Thymus (tissue), 11 donors: ENCODE data around the gene TIMM23. TPM values are rescaled to one million over a fixed set of nuclear protein-coding genes. Genes with fewer than 3 reads are reported as not detected.

ENCODE experiments used
- DNase-seq, 9 donors: peaks; one replicate each; pipeline ENCODE4 v3.0.0-alpha.2; 2013; ENCODE audit warnings: low spot score in 9 of 9, low read depth in 6 of 9, missing footprints in 1 of 9
- H3K27ac ChIP-seq, 2 donors: one replicate each; pipeline ENCODE4 v1.5.1; 2013; ENCODE audit warnings: control low read depth in 1 of 2, low read depth in 1 of 2, low read length in 1 of 2, mild to moderate bottlenecking in 1 of 2, moderate library complexity in 1 of 2
- H3K27me3 ChIP-seq, 2 donors: one replicate each; pipeline ENCODE4 v1.5.1; 2013; ENCODE audit warnings: low read length in 1 of 2; ENCODE audit not compliant: control insufficient read depth in 2 of 2, insufficient read depth in 1 of 2
- H3K36me3 ChIP-seq, 2 donors: one replicate each; pipeline ENCODE4 v1.5.1; 2013; ENCODE audit warnings: low read length in 1 of 2, mild to moderate bottlenecking in 1 of 2, moderate library complexity in 1 of 2; ENCODE audit not compliant: control insufficient read depth in 2 of 2, insufficient read depth in 2 of 2
- H3K4me1 ChIP-seq, 2 donors: one replicate each; pipeline ENCODE4 v1.5.1; 2013; ENCODE audit warnings: low read length in 2 of 2; ENCODE audit not compliant: control insufficient read depth in 2 of 2, insufficient read depth in 2 of 2
- H3K4me3 ChIP-seq, 2 donors: one replicate each; pipeline ENCODE4 v1.5.1; 2013; ENCODE audit warnings: low read length in 2 of 2, control low read depth in 1 of 2, mild to moderate bottlenecking in 1 of 2
- H3K9me3 ChIP-seq, 2 donors: one replicate each; pipeline ENCODE4 v1.5.1; 2013; ENCODE audit warnings: low read length in 1 of 2, mild to moderate bottlenecking in 1 of 2; ENCODE audit not compliant: control insufficient read depth in 2 of 2, insufficient read depth in 1 of 2
- WGBS: extraction: QIAGEN DNeasy Blood & Tissue Kit; methylation state at CpG from one replicate; pipeline ENCODE4 v1.1.7; 2013; 5-methylcytosine and 5-hydroxymethylcytosine counted together
- polyA plus RNA-seq: library from polyadenylated mRNA; stranded (reverse); fragments of 200-250 nt; gene quantifications from one replicate; pipeline ENCODE4 v1.2.3, GENCODE V29; 2013
- total RNA-seq: library from RNA; stranded (reverse); fragments of 120-200 nt; gene quantifications from one replicate; pipeline ENCODE4 v1.2.4, GENCODE V29; 2013
- donor health status: healthy.

The TIMM23 gene
- total and polyA plus RNA-seq, 2 donors: 64.1 to 66.4 TPM

DNA sequence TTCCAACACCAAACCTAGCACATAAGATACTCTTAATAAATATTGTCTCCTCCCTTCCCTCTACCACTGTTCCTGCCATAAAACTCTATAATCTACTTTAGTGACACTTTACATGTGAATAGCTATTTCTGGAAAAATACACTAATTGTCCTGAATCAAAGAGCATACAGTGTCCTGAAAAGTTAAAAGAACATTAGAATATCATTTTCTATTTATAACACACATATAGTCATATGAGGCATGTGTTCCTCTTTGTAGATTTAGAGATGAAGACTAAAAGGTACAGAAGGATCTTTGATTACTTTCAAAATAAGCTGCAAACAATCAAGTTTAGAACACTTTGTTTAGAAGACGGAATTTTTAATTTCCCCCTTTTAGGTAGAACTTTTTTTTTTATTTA is 44.5 kb downstream of the TIMM23 start:
- Histone ChIP-seq H3K4me3 (no peak overlapping the region), H3K27ac (no peak overlapping the region), H3K4me1 (peaks cover 6 to 18% of the 10 kb centered on the region in 2 donors), H3K27me3 (no peaks in the 10 kb centered on the region), H3K36me3 (peaks cover 23 to 45% of the 10 kb centered on the region in 2 donors), H3K9me3 (no peaks in the 10 kb centered on the region)
- WGBS: 99% methylated on average over 1 of the region's 1 CpG
- DNase-seq: no peak

DNA sequence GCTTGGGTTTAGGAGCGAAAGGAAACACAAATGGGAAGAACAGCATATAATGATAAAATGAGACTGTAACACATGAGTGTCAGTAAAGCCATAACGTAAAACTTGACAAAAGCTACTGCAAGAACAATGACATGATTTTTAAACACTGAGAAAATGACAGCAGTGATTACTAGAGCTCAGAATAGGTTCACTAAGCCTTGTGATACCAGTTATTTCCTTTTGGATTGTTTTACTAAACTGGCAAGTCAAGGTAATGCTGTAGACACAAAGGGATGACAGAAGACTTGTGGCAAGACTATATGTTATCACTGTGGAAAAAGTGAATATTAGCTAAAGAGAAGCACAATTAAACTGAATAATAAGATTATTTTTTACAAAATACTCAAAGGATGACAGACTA is 45.4 kb downstream of the TIMM23 start:
- WGBS: 96% methylated on average over 2 of the region's 2 CpGs
- no peak overlapping the region for H3K4me3 ChIP-seq
- H3K27ac ChIP-seq: no peak overlapping the region
- peaks cover 21 to 41% of the 10 kb centered on the region in 2 donors for H3K36me3 ChIP-seq
- no peak for DNase-seq
- H3K9me3 ChIP-seq: no peaks in the 10 kb centered on the region
- no peaks in the 10 kb centered on the region for H3K27me3 ChIP-seq
- H3K4me1 ChIP-seq: peaks cover 6 to 18% of the 10 kb centered on the region in 2 donors

DNA sequence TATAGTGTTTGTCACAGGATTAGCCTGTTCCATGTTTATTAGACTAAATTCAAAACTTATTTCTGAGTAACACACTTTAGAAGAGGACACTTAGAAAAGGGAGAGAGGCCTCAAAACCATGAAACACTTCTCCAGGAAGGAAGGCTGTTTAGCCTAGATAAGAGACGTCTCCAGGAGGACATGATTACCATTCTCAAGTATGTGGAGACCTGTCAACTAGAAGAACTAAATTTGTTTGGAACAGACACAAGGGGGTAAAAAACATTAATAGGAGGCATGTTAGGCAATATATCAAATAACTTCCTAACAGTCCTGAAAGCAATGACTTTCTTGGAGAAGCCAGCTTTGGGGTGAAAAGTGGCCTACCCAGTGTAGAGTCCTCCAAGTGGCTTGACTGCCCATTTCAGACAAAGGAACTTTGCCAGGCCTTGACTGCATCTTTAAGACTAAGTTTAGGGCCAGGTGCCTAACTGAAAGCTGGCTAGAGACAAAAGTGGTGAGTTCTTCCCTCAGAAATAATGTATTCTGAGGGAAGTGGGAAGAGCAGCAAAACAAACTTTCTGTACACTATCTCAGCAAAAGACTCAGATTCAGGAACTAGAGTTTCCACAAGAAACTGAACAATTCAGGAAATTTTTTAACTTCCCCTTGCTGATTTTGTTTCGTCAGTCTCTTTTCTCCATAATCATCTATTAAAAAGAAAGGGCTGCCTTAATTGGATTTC is 46.3 kb downstream of the TIMM23 start:
- peaks cover 0 to 4% of the 10 kb centered on the region in 2 donors for H3K9me3 ChIP-seq
- 55% methylated on average over 2 of the region's 2 CpGs for WGBS
- peaks cover 17 to 34% of the 10 kb centered on the region in 2 donors for H3K36me3 ChIP-seq
- no peak overlapping the region for H3K4me3 ChIP-seq
- H3K27me3 ChIP-seq: no peaks in the 10 kb centered on the region
- DNase-seq: no peak
- peaks cover 14 to 22% of the 10 kb centered on the region in 2 donors for H3K4me1 ChIP-seq
- no peak overlapping the region for H3K27ac ChIP-seq

DNA sequence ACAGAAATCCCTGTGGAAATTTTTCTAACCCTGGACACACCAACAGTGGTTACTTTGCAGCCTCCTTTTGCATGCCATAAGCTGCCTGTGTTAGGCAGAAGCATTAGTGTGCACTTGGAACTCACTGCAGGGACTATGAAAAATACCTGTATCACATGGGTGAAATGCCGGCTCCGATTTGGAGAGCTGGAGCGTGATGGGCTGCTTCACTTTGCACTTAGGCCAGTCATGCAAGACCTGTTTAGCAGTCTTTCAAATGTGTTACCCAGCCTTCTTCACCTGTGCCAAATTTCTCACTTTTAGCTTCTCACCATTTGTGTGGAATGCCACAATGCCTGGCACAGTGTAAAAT is 46.9 kb downstream of the TIMM23 start:
- Histone ChIP-seq H3K27ac (no peak overlapping the region), H3K4me3 (no peak overlapping the region), H3K36me3 (peaks cover 13 to 29% of the 10 kb centered on the region in 2 donors), H3K9me3 (peaks cover 0 to 4% of the 10 kb centered on the region in 2 donors), H3K27me3 (no peaks in the 10 kb centered on the region), H3K4me1 (peaks cover 17 to 22% of the 10 kb centered on the region in 2 donors)
- no peak for DNase-seq
- WGBS: 83% methylated on average over 3 of the region's 3 CpGs

DNA sequence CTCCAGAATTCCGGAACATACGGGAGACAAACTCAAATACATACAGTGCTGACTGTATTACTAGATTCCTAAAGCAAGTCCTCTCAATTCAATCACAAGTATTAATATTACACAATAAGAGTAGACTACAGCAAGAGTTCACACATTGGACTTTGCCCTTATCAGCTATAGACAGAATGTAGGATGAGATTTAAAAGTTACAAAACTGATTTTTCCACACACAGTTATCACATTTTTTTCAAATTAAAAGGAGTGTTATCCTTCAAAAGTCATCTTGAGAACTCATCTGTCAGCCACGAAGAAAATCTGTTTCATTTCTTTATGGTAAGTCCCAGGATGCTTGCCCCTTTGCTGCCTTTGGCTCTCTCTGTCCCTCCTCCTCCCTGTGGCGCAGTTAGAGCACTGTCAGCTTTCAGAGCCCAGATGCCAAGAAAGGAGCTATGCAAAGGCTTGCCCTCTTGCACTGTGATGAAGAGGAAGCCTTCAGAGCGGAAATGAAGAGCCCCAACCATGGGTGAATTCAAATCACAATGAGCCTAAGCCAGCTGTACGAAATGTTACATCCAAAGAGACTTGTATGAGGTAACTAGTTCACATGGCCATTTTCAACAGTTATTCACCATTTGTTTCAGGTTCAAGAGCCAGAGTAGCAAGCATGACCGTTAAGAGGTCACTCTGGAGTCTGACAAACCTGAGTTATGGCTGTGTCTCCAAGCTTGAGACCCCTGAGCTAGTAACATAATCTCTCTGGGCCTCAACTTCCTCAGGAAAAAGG is 47.5 kb downstream of the TIMM23 start:
- 72% methylated on average over 7 of the region's 7 CpGs for WGBS
- peaks cover 0 to 4% of the 10 kb centered on the region in 2 donors for H3K9me3 ChIP-seq
- peaks cover 10 to 24% of the 10 kb centered on the region in 2 donors for H3K36me3 ChIP-seq
- peak overlapping the region; percentile 61 to 71 for H3K27ac ChIP-seq
- peaks cover 17 to 22% of the 10 kb centered on the region in 2 donors for H3K4me1 ChIP-seq
- H3K4me3 ChIP-seq: no peak overlapping the region
- H3K27me3 ChIP-seq: no peaks in the 10 kb centered on the region
- DNase-seq: peak in 2 of 9 donors; percentile 52 to 72

DNA sequence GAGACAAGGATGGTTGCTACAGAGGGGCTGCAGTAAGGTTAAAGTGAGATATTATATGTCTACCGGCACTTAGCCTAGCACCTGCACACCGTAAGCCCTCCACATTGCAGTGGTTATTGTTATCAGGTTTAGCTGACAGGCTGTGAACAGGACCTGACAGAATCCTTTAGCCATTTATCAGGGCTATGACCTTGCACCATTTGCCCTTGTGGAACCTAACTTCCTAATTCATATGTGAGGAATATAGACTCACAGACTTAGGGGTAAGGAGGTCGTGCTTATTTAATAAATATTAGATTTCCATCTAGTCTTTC is 48.0 kb downstream of the TIMM23 start:
- H3K9me3 ChIP-seq: peaks cover 0 to 4% of the 10 kb centered on the region in 2 donors
- 86% methylated on average over 3 of the region's 3 CpGs for WGBS
- peak overlapping the region; percentile 61 to 71 for H3K27ac ChIP-seq
- no peak for DNase-seq
- H3K36me3 ChIP-seq: peaks cover 5 to 18% of the 10 kb centered on the region in 2 donors
- H3K4me3 ChIP-seq: no peak overlapping the region
- no peaks in the 10 kb centered on the region for H3K27me3 ChIP-seq
- peaks cover 17 to 22% of the 10 kb centered on the region in 2 donors for H3K4me1 ChIP-seq

DNA sequence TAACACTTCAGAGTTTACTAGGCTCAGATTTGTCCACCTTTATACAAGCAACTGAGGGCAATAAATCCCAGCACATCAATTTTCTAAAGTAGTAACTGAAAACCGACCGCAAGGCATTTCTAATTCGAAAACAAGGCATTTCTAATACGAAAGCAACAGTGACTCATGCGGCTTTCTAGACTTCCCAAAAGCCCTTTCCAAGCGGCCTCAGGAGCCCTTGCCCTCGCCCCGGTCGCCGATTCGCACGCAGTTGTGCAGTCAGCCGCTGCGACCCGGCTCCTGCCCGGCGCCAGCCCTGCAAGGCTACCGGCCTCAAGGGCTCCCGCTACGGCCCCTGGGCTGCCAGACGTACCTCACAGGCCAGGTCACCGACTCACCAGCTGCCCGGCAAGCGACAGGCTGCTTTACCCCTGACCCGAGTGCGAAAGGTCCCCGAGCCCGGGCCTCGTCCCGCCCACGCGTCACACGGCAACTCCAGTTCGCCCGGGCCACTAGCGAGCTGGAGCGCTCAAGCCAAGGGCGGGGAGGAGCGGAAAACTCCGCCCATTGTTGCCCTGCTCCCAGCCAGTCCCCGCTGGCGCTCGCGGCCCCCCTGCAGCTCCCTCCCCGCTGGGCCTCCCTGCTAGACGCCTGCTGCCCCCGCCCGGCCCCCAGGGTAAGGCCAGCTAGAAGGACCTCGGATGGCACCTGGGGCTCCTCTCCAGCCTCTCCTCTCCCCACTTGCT is 50.9 kb downstream of the TIMM23 start:
- Histone ChIP-seq H3K9me3 (peaks cover 0 to 4% of the 10 kb centered on the region in 2 donors), H3K36me3 (peaks cover 0 to 15% of the 10 kb centered on the region in 2 donors), H3K4me1 (peaks cover 26% of the 10 kb centered on the region in 2 donors), H3K4me3 (peak overlapping the region; percentile 57 to 62), H3K27ac (peak overlapping the region; percentile 73 to 75), H3K27me3 (no peaks in the 10 kb centered on the region)
- WGBS: 3% methylated on average over 49 of the region's 49 CpGs
- DNase-seq: peak in 7 of 9 donors; percentile 53 to 84 (median 69)

DNA sequence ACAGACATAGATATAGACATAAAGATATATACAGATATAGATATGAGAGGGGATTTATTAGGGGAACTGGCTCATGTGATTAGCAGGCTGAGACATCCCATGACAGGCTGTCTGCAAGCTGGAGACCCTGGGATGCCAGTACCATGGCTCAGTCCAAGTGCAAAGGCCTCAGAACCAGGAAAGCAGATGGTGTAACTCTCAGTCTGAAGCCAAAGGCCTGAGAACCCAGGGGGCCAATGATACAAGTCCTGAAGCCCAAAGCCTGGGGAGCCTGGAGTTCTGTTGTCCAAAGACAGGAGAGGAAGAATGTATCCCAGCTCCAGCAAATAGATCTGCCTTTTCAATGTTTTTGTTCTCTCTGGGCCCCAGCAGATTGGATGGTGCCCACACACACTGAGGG is 52.7 kb downstream of the TIMM23 start:
- no peak for DNase-seq
- H3K36me3 ChIP-seq: peaks cover 0 to 12% of the 10 kb centered on the region in 2 donors
- H3K27ac ChIP-seq: no peak overlapping the region
- H3K4me1 ChIP-seq: peaks cover 24 to 30% of the 10 kb centered on the region in 2 donors
- H3K9me3 ChIP-seq: peaks cover 0 to 4% of the 10 kb centered on the region in 2 donors
- no peak overlapping the region for H3K4me3 ChIP-seq
- H3K27me3 ChIP-seq: no peaks in the 10 kb centered on the region

DNA sequence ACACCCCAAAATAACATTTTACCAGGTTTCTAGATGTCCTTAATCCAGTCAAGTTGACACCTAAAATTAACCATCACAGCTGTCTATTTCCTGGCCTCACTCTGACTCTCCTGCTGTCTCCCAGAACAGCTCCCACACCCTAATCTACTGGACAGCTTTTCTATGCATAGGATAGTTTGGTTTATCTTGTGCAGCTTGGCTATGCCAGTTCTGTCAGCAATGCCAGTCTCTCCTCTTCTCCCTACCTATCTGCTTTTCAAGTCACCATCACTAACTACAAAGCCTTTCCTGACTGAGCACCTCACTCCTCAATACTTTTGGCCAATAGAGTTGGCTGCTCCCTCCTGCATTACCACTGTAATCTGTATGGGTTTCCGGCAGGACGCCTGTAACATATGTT is 53.1 kb downstream of the TIMM23 start:
- Histone ChIP-seq H3K36me3 (peaks cover 0 to 12% of the 10 kb centered on the region in 2 donors), H3K4me3 (no peak overlapping the region), H3K27me3 (no peaks in the 10 kb centered on the region), H3K27ac (no peak overlapping the region), H3K9me3 (peaks cover 0 to 4% of the 10 kb centered on the region in 2 donors), H3K4me1 (peaks cover 19 to 27% of the 10 kb centered on the region in 2 donors)
- no peak for DNase-seq
- 96% methylated on average over 2 of the region's 2 CpGs for WGBS
